A549 (cell line): ENCODE data around the gene TNFSF15. TPM values are rescaled to one million over a fixed set of nuclear protein-coding genes. Genes with fewer than 3 reads are reported as not detected.
A peak's percentile ranks its signal among the peaks of the same experiment; 100 is the strongest.

ENCODE experiments used
- ATAC-seq, 2 experiments: fragments of 200-7000 bp in 1 of 2; fragments of >200 bp in 1 of 2; cut with Nextera tagmentation in 1 of 2; cut with Tn5 transposase in 1 of 2; 3 replicates each; pipeline versions ENCODE4 v1.8.0 to v1.9.1; 2018 to 2020; ENCODE audit warnings: mild to moderate bottlenecking in 1 of 2, moderate library complexity in 1 of 2
- CTCF ChIA-PET: fragments of 300-600 bp; sonication (Branson Sonifier 250); formaldehyde crosslinking; extraction: SDS; loops from one replicate; lab custom pipeline; 2021; ENCODE audit warnings: antibody characterized with exemption, inconsistent platforms; lab: Yijun Ruan, JAX
- POLR2A ChIA-PET: fragments of 350-600 bp; formaldehyde crosslinking; extraction: SDS; loops from one replicate; lab custom pipeline; 2021; ENCODE audit warnings: antibody characterized with exemption, inconsistent platforms; lab: Yijun Ruan, JAX
- DNase-seq, 2 experiments: peaks; one replicate each; pipeline versions ENCODE4 v3.0.0 to v3.0.0-alpha.2; 2011 to 2016; ENCODE audit warnings: low read depth in 1 of 2, low spot score in 1 of 2
- FAIRE-seq: peaks from 2 replicates; lab custom pipeline; 2011; peaks lifted over from hg19 to GRCh38; lab: Jason Lieb, UNC
- H3K27ac ChIP-seq, 2 experiments: fragments of >200 bp; sonication (Bioruptor Twin); formaldehyde crosslinking; 3 replicates each; pipeline ENCODE4 v1.5.1; 2016 to 2017
- H3K4me1 ChIP-seq: fragments of >200 bp; sonication (Bioruptor Twin); formaldehyde crosslinking; 3 replicates; pipeline ENCODE4 v1.6.1; 2016
- H3K4me2 ChIP-seq: fragments of >200 bp; sonication (Bioruptor Twin); formaldehyde crosslinking; 3 replicates; pipeline ENCODE4 v1.6.1; 2016
- H3K4me3 ChIP-seq: fragments of >200 bp; sonication (Bioruptor Twin); formaldehyde crosslinking; 3 replicates; pipeline ENCODE4 v1.5.1; 2016
- H3K9me3 ChIP-seq: fragments of >200 bp; sonication (Bioruptor Twin); formaldehyde crosslinking; 3 replicates; pipeline ENCODE4 v1.6.1; 2016
- CHD2 ChIP-seq: fragments of 150-350 bp; IDR thresholded peaks from 2 replicates; pipeline ENCODE4 v1.6.1; 2014; ENCODE audit warnings: low read length; ENCODE audit not compliant: partially characterized antibody
- ELK1 ChIP-seq: fragments of 150-350 bp; IDR thresholded peaks from 2 replicates; pipeline ENCODE4 v1.6.1; 2014; ENCODE audit warnings: low read depth, mild to moderate bottlenecking, low read length
- HDAC2 ChIP-seq: fragments of 200-600 bp; sonication (generic); IDR thresholded peaks from 2 replicates; pipeline ENCODE4 v1.6.1; 2016
- HEYL ChIP-seq: fragments of 250-450 bp; sonication (Bioruptor Pico); IDR thresholded peaks from 2 replicates; pipeline ENCODE4 v1.8.0; 2021; ENCODE audit warnings: mild to moderate bottlenecking, moderate library complexity
- HOXA7 ChIP-seq: fragments of 250-450 bp; sonication (Bioruptor Pico); IDR thresholded peaks from 2 replicates; pipeline ENCODE4 v1.5.0; 2020; ENCODE audit warnings: mild to moderate bottlenecking, moderate library complexity
- HOXB5 ChIP-seq: fragments of 250-450 bp; sonication (Bioruptor Pico); IDR thresholded peaks from 2 replicates; pipeline ENCODE4 v1.5.0; 2020; ENCODE audit warnings: mild to moderate bottlenecking, moderate library complexity
- KDM5A ChIP-seq: fragments of 200-600 bp; sonication (generic); IDR thresholded peaks from 2 replicates; pipeline ENCODE4 v1.6.1; 2016; ENCODE audit warnings: antibody characterized with exemption, mild to moderate bottlenecking
- MAZ ChIP-seq: fragments of 150-350 bp; IDR thresholded peaks from 2 replicates; pipeline ENCODE4 v1.6.1; 2014; ENCODE audit warnings: antibody characterized with exemption, low read depth, low read length, borderline replicate concordance
- NFE2L2 ChIP-seq: fragments of 150-350 bp; conservative IDR thresholded peaks from 2 replicates; pipeline ENCODE4 v1.6.1; 2014; ENCODE audit warnings: low read length
- NPAS2 ChIP-seq: fragments of 250-450 bp; sonication (Bioruptor Pico); IDR thresholded peaks from 2 replicates; pipeline ENCODE4 v1.8.0; 2022; ENCODE audit warnings: mild to moderate bottlenecking, moderate library complexity, borderline replicate concordance
- NR3C1 ChIP-seq: fragments of >200 bp; sonication (Bioruptor Twin); formaldehyde crosslinking; IDR thresholded peaks from 3 replicates; pipeline ENCODE4 v1.6.1; 2017
- PHF8 ChIP-seq: fragments of 200-600 bp; sonication (generic); IDR thresholded peaks from 2 replicates; pipeline ENCODE4 v1.6.1; 2016; ENCODE audit warnings: low read depth, mild to moderate bottlenecking, antibody characterized with exemption, moderate library complexity, borderline replicate concordance
- POLR2A ChIP-seq: IDR thresholded peaks from 2 replicates; pipeline ENCODE4 v1.6.1; 2012; ENCODE audit warnings: mild to moderate bottlenecking, low read length
- POLR2AphosphoS2 ChIP-seq: conservative IDR thresholded peaks from 2 replicates; pipeline ENCODE4 v1.6.1; 2012; ENCODE audit warnings: low read length, improper control_type of control experiment, inconsistent platforms
- RARB ChIP-seq: fragments of 250-450 bp; sonication (Bioruptor Pico); IDR thresholded peaks from 2 replicates; pipeline ENCODE4 v1.8.0; 2021; ENCODE audit warnings: mild to moderate bottlenecking, moderate library complexity
- RNF2 ChIP-seq: fragments of 200-600 bp; sonication (generic); IDR thresholded peaks from 2 replicates; pipeline ENCODE4 v1.6.1; 2016; ENCODE audit warnings: low read depth, mild to moderate bottlenecking, antibody characterized with exemption, moderate library complexity, borderline replicate concordance
- SREBF2 ChIP-seq: fragments of 450-650 bp; IDR thresholded peaks from 2 replicates; pipeline ENCODE4 v1.6.1; 2014; ENCODE audit warnings: mild to moderate bottlenecking, moderate library complexity
- TP53 ChIP-seq: fragments of 250-450 bp; sonication (Bioruptor Pico); IDR thresholded peaks from 2 replicates; pipeline ENCODE4 v1.5.0; 2021; ENCODE audit warnings: mild to moderate bottlenecking, moderate library complexity
- USF2 ChIP-seq: fragments of 450-650 bp; IDR thresholded peaks from 2 replicates; pipeline ENCODE4 v1.6.1; 2014; ENCODE audit warnings: antibody characterized with exemption
- ZC3H11A ChIP-seq: fragments of 450-650 bp; IDR thresholded peaks from 2 replicates; pipeline ENCODE4 v1.6.1; 2014; ENCODE audit warnings: antibody characterized with exemption, mild to moderate bottlenecking
- ZFP36 ChIP-seq: fragments of 450-650 bp; IDR thresholded peaks from 2 replicates; pipeline ENCODE4 v1.6.1; 2014; ENCODE audit warnings: borderline replicate concordance; ENCODE audit not compliant: partially characterized antibody
- WGBS: methylation state at CpG from one replicate; pipeline ENCODE4 v1.1.6; 2017; ENCODE audit errors: missing lambda C conversion rate; 5-methylcytosine and 5-hydroxymethylcytosine counted together
- polyA plus RNA-seq, 4 experiments: library from polyadenylated mRNA; depleted of rRNA in 3 of 4; stranded (reverse); fragments of >200 nt; fragmentation: RNase III in 1 of 4; extraction: RNeasy Plus Mini Kit Qiagen cat#74134 plus additional on column Dnase treatment in 1 of 4; gene quantifications; 2 replicates in 3 of 4; 3 replicates in 1 of 4; pipeline ENCODE4 v1.2.3, GENCODE V29; 2011 to 2017
- TF ChIP-seq, protein P1 (sequence below): fragments of >200 bp; sonication (Bioruptor Twin); formaldehyde crosslinking; IDR thresholded peaks from 2 replicates; pipeline ENCODE4 v1.6.1; 2016
- TF ChIP-seq, protein P2 (sequence below): IDR thresholded peaks from 2 replicates; pipeline ENCODE4 v1.6.1; 2012; ENCODE audit warnings: low read depth, borderline replicate concordance
- TF ChIP-seq, protein P3 (sequence below): fragments of 250-450 bp; sonication (Bioruptor Pico); IDR thresholded peaks from 2 replicates; pipeline ENCODE4 v1.5.0; 2021; ENCODE audit warnings: mild to moderate bottlenecking, moderate library complexity, borderline replicate concordance

Gene TNFSF15
- polyA plus RNA-seq, 2 of the 4 experiments (the other 2 are of a cell fraction): 2.8 to 5.6 TPM

- Histone ChIP-seq H3K4me3 (no peak overlapping the region), H3K27ac (no peak overlapping the region), H3K4me2 (no peak overlapping the region), H3K9me3 (no peaks in the 10 kb centered on the region), H3K4me1 (peaks cover 21% of the 10 kb centered on the region)
- DNase-seq (no peak), FAIRE-seq (no peak), ATAC-seq (no peak)
- POLR2A ChIA-PET: no interaction called here
- CTCF ChIA-PET: interaction anchor here (0.7 to 1.7 kb wide), 4 partner anchors 11 to 132 kb away, joined by 3 to 4 read pairs (median 3); no protein-coding TSS in a partner anchor
- TF ChIP-seq USF2 (no peak), PHF8 (no peak), KDM5A (no peak), ELK1 (no peak)
- WGBS: 48% methylated on average over 4 of the region's 4 CpGs
Observed at GRCh38 chr9:114774524-114774923, 31.3 kb downstream of the TNFSF15 start.

DNA sequence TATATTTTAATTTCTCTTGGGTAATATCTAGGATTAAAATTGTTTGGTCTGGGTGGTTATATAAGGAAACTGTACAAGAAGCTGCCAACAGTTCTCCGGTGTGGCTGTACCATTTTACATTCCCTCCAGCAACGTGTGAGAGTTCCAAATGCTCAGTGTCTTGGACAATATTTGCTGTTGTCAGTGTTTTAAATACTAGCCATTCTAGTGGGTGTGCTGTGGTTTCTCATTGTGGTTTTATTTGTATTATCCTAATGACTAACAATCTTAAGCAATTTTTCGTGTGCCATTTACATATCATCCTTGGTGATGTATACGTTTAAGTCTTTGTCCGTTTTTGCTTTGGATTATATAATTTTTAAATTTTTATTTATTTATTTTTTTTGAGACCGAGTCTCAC, 34.0 kb downstream of the TNFSF15 start:
- H3K27ac ChIP-seq: no peak overlapping the region
- no peak for TF ChIP-seq POLR2A
- no peak for TF ChIP-seq RARB (CRISPR knock-in tag)
- TF ChIP-seq NR3C1: no peak
- TF ChIP-seq RNF2: no peak
- TF ChIP-seq ZC3H11A: no peak
- TF ChIP-seq HOXA7: no peak
- TF ChIP-seq HEYL (CRISPR knock-in tag): no peak
- no peak for TF ChIP-seq NFE2L2
- TF ChIP-seq, protein P1, sequence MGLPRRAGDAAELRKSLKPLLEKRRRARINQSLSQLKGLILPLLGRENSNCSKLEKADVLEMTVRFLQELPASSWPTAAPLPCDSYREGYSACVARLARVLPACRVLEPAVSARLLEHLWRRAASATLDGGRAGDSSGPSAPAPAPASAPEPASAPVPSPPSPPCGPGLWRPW: no peak
- no peak for TF ChIP-seq PHF8
- no peak for TF ChIP-seq MAZ
- TF ChIP-seq KDM5A: no peak
- no peak for TF ChIP-seq TP53 (CRISPR knock-in tag)
- TF ChIP-seq, all 56 proteins: peak for 0
- Histone ChIP-seq H3K4me1 (no peaks in the 10 kb centered on the region), H3K4me2 (no peak overlapping the region), H3K9me3 (no peaks in the 10 kb centered on the region), H3K4me3 (no peak overlapping the region)
- ChIA-PET CTCF (interaction anchor here (1.9 kb wide), 1 partner anchor 11 kb away, joined by 5 read pairs; no protein-coding TSS in a partner anchor), POLR2A (no interaction called here)
- FAIRE-seq (no peak), ATAC-seq (no peak), DNase-seq (no peak)
- 77% methylated on average over 6 of the region's 6 CpGs for WGBS

DNA sequence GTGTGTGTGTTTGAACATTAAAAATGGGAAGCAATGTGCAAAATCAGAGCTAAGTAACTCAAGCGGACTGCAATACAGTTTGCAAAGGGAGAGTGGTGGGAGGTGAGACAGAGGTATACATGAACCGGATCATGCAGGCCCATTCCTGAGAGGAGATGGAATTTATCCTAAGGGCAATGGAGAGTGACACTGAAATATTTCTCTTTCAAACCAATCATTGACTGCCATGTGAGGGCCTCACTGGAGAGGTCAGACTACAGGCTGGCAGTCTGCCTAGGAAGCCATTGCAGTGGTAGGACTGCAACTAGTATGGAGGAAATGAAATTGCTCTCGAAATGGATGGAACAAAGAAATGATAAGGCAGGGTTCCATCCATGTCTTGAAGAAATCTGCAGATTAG, 34.8 kb downstream of the TNFSF15 start:
- CTCF ChIA-PET: no interaction called here
- WGBS: 72% methylated on average over 3 of the region's 3 CpGs
- no peak for FAIRE-seq

GRCh38 chr9:114769624-114770023, 36.2 kb downstream of the TNFSF15 start:
- no peaks in the 10 kb centered on the region for H3K9me3 ChIP-seq
- POLR2A ChIA-PET: no interaction called here
- TF ChIP-seq, protein P2, sequence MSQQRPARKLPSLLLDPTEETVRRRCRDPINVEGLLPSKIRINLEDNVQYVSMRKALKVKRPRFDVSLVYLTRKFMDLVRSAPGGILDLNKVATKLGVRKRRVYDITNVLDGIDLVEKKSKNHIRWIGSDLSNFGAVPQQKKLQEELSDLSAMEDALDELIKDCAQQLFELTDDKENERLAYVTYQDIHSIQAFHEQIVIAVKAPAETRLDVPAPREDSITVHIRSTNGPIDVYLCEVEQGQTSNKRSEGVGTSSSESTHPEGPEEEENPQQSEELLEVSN: no peak
- TF ChIP-seq CHD2 (no peak), HOXB5 (CRISPR knock-in tag) (no peak), POLR2AphosphoS2 (no peak)
- TF ChIP-seq, protein P3, sequence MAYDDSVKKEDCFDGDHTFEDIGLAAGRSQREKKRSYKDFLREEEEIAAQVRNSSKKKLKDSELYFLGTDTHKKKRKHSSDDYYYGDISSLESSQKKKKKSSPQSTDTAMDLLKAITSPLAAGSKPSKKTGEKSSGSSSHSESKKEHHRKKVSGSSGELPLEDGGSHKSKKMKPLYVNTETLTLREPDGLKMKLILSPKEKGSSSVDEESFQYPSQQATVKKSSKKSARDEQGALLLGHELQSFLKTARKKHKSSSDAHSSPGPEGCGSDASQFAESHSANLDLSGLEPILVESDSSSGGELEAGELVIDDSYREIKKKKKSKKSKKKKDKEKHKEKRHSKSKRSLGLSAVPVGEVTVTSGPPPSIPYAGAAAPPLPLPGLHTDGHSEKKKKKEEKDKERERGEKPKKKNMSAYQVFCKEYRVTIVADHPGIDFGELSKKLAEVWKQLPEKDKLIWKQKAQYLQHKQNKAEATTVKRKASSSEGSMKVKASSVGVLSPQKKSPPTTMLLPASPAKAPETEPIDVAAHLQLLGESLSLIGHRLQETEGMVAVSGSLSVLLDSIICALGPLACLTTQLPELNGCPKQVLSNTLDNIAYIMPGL (CRISPR knock-in tag): no peak
- TF ChIP-seq, all 56 proteins: peak for 0
- no peak for DNase-seq
- Histone ChIP-seq H3K27ac (no peak overlapping the region), H3K4me2 (no peak overlapping the region), H3K4me1 (no peaks in the 10 kb centered on the region), H3K4me3 (no peak overlapping the region)
- CTCF ChIA-PET: interaction anchor here (0.6 to 1.2 kb wide), 4 partner anchors 48 to 137 kb away, joined by 3 to 4 read pairs (median 3); partner anchors contain the start of gene TEX48
- FAIRE-seq: no peak
- 64% methylated on average over 1 of the region's 1 CpG for WGBS
- no peak for ATAC-seq

More for the DNA sequence above, 34.8 kb downstream of the TNFSF15 start:
- TF ChIP-seq HDAC2: no peak
- TF ChIP-seq RNF2: no peak
- TF ChIP-seq ZFP36: no peak
- TF ChIP-seq, protein P1: no peak
- no peak for TF ChIP-seq HOXA7
- no peak for TF ChIP-seq NPAS2 (CRISPR knock-in tag)
- TF ChIP-seq SREBF2: no peak
- TF ChIP-seq, all 56 proteins: peak for 0
- H3K4me3 ChIP-seq: no peak overlapping the region
- no peak overlapping the region for H3K4me2 ChIP-seq
- DNase-seq (peak in 1 of 2 experiments; percentile 4), ATAC-seq (no peak)
- no peaks in the 10 kb centered on the region for H3K4me1 ChIP-seq
- no peak overlapping the region for H3K27ac ChIP-seq
- H3K9me3 ChIP-seq: no peaks in the 10 kb centered on the region
- POLR2A ChIA-PET: no interaction called here
